Stimulated activated CD4-positive, alpha-beta T cell treated with anti-CD3 and anti-CD28 coated beads, Interleukin-1b, Interleukin-23, amount 100 ng/mL, for 1 hour (primary cell): ENCODE results near the gene ODAD2.
"Not testable (repeated sequence)": the region's sequence is repeated elsewhere in the genome, so short reads cannot be mapped to it uniquely, and the experiment has no call there.

Source experiments
- DNase-seq, 2 donors: peaks; one replicate each; pipeline ENCODE4 v3.0.0-alpha.2; 2020; ENCODE audit warnings: low read depth in 2 of 2

Gene ODAD2, protein sequence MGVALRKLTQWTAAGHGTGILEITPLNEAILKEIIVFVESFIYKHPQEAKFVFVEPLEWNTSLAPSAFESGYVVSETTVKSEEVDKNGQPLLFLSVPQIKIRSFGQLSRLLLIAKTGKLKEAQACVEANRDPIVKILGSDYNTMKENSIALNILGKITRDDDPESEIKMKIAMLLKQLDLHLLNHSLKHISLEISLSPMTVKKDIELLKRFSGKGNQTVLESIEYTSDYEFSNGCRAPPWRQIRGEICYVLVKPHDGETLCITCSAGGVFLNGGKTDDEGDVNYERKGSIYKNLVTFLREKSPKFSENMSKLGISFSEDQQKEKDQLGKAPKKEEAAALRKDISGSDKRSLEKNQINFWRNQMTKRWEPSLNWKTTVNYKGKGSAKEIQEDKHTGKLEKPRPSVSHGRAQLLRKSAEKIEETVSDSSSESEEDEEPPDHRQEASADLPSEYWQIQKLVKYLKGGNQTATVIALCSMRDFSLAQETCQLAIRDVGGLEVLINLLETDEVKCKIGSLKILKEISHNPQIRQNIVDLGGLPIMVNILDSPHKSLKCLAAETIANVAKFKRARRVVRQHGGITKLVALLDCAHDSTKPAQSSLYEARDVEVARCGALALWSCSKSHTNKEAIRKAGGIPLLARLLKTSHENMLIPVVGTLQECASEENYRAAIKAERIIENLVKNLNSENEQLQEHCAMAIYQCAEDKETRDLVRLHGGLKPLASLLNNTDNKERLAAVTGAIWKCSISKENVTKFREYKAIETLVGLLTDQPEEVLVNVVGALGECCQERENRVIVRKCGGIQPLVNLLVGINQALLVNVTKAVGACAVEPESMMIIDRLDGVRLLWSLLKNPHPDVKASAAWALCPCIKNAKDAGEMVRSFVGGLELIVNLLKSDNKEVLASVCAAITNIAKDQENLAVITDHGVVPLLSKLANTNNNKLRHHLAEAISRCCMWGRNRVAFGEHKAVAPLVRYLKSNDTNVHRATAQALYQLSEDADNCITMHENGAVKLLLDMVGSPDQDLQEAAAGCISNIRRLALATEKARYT

DNA sequence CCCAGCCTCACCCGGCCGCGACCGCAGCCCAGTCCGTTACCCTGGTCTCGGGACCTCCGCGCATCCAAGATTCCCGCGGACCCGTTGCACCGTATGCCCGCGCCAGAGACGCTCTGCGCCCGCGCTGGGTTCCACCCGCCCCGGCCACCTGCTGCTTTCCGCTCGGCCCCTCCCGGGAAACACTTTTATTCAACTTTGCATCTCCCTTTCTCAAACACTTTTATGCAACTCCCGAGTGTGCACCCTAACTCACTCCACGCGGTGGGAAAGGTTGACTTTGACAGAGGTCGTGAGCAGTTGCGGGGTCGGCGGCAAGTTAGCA lies at the start of gene ODAD2:
Gene ODAD2 (minus strand): TSS at position 126 of the 322 bp plus-strand sequence. CDS start 3,937 bp downstream, outside the sequence.
- no peak for DNase-seq

DNA sequence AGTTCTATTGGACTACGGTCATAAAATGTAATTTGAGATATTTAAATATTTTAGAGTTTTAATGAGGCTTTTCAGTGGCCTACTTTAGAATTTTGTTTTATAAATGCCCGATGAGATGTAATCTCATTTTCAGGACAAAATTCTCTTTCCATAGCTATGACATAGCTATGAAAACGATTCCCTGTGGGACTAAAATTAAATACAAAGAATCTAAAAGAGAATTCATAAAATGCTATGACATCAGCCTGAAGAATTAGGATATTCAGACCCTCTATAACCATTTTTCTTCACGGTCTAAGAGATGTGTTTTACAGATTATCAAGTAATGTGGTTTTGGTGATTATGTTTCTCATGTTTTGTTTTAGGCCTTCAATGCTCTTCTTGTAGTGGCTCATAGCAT lies 48.2 kb upstream of the ODAD2 start:
- no peak for DNase-seq

DNA sequence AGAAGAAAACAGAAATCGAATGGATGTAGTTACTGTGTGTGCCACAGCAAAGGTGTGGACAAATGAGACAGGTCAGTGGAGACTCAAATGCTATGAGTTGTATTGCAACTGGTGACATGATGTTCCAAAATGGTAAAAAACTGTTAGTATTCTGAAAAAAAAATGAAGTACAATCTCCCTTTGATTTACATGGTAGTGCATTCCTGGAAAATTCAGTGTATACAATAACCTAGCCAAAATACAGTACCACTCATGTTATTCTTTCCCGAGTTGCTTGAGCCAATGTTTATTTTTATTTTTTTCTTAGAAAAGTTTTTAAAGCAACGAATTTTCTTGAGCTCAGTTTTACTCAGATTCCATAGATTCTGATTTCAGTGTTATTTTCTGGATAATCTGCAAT lies 47.7 kb upstream of the ODAD2 start:
- no peak for DNase-seq

DNA sequence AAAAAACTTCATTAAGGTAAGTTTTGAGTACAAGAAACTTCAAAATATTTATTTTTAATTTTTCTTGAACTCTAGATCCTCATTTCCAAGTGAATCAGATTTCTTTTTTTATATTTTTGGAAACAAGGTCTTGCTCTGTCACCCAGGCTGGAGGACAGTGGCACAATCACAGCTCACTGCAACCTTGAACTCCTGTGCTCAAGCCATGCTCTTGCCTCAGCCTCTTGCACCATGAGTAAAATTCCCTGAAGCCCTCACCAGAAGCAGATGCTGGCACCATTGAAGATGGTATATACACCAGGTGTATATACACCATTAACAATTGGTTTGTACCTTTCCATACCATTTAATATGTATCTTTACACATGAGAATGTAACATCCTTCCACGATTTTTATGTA lies 45.1 kb upstream of the ODAD2 start:
- DNase-seq = no peak

DNA sequence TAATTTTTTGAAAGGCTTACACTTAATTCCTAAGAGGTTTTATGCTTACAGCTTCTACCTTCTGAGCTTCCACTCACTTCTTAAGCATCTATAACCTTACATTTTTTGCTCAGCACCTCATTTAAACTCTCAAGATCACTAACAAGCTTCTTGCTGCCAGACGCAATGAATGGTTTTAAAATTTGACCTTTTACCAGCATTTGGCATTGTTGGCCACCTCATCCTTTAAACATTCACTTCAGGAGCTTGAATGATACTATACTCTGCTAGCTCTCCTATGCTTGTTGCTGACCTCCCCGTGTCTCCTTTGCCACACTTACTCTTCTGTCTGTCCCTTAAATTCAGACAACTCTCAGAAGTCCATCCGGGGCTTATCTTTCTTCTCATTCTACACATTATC lies 37.7 kb upstream of the ODAD2 start:
- DNase-seq = no peak

DNA sequence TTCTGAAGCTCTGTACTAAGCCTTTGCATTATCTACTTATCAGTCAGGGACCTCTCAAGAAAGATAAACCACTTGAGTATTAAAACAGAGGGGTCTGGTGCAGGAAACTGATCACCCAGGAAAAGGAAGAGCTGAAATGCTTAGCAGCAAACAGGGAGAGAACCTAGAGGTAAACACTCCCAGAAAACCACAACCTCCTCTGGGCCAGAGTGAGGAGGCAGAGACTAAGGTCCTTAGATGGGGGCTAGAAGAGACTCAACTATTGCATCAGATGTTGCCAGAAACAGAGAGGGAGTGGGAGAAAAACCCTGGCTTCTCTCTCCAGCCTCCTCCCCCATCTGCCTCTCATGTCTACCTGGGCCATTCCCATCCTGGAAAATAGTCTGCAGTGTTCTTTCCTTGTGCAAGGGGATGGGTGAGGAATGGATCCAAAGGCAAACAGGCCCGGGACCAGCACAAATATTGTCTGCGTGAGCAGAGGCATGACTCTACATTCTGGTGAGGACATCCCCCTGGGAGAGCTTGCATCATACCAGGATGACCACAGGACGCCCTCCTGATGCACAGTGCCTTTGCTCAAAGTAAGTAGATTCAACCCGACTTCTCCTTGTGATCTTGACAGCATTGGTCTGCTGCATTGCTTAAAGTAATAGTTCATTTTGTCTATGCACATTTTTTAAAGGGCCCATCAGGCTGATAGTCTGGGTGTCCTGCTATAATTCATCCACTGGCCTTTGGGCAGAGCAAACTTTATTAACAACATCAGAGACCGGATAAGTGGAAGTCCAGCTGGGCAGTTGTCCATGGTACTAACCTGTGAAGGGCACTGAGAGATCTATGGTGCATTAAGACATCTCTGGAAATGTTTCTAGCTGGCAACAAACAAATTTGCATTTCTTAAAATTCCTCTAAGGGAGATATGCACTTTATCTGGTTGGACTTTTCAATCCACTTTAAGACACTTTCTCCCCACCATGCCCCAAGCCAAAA lies 22.4 kb upstream of the ODAD2 start:
- DNase-seq = no peak

DNA sequence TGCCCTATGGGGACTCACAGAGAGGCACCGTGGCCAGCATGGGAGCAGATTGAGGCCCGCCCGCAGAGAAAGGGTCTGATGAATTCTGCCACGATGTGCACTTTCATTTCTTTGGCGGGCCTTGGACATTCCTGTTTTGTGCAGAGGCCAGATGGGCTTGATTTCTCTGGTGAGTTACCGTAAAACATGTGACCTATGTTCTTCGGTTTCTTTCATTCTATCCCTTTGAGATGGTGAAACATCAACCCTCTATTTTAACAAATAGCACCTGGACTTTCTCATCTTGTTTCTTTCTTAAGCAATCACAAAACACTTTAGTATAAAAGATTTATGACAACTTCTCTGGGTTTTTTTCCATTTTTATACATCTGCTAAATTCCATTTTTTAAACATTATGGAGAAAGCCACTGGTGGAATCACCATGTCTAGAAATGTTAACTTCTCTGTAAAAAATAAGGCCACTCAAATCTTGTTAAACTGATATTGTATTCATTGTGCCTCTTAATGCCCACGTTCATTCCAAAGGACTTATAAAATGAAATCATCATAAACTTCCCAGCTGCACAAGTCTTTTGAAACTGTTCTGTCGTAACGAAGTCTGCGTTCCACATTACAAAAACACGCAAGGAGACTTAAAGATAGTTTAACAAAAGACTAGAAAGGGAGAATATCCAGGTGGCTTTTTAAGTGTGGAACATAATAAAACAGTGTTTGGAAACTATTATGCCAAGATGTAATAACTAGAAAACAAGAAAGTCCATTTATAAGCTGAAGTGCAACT lies 21.4 kb upstream of the ODAD2 start:
- no peak for DNase-seq

DNA sequence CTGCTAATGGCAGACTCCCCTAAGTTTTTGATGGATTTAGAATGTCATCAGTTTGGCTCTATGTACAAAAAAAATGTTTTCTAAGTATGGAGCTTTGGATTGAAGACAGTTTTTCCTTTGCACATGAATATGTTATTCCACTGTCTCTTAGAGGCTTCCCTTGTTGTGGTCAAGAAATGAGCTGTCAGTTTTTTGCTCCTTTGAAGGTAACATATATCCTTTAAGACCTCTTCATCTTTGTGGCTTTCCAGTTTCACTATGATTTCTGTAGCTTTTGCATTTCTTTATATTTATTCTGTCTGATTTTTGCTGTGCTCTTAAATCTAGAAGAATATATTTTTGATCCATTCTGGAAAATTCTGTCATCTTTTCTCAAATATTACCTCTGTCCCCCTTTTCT lies 15.8 kb upstream of the ODAD2 start:
- no peak for DNase-seq

DNA sequence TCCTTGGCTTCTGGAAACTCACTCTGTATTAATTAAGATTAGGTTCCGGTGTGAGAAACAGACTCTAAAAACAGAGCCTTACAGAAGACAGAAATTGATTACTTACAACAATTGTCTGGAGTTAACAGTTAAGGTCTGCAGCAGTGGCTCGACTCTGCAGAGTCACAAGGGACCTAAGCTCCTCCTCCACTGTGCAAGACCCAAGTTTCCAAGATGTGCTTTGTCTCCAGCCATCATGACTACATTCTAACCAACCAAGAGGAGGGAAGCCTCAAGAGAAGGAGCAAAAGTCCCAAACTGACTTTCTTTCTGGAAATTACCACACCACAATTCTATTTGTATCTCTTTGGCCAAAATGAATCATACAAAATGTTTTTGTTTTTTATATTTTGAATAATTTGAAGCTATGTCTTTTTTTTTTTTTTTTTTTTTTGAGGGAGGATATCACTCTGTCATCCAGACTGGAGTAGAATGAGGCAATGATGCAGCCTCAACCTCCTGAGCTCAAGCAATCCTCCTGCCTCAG lies 14.2 kb upstream of the ODAD2 start:
- no peak for DNase-seq

DNA sequence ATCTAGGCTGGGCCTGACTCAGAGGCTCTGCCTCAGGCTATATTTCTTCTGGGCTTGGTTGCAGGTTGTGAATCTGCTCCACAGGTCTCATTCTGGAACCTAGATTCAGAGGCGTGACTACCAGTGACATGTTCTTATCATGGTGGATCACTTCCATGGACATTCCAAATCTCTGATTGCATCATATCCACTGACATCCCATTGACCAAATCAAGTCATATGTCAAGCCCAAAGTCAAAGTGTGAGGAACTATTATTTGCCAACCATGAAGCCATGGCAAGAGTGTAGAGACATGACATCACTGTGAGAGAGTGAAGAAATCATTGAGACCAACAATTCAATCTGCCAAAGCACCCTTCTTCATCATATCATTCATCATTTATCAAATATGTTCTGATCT lies 11.9 kb upstream of the ODAD2 start:
- DNase-seq = no peak

DNA sequence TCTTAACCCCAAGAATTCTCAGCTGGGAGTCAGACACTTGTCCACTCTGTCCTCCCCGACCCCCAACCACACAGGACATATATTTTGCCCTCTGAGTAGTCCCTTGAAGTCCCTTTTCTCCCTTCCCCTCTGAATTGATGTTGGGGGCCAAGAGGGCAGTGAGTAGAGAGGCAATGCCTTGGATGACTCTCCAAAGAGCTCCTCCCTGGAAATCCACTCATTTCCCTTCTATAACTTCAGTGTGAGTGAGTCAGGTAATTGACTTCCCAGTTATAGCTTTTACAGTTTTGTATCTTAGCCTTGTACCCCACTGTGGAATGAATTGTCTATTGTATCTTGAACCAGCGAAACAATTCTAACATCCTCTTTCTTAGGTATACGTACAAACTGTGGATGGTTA lies 9.2 kb upstream of the ODAD2 start:
- DNase-seq = no peak

DNA sequence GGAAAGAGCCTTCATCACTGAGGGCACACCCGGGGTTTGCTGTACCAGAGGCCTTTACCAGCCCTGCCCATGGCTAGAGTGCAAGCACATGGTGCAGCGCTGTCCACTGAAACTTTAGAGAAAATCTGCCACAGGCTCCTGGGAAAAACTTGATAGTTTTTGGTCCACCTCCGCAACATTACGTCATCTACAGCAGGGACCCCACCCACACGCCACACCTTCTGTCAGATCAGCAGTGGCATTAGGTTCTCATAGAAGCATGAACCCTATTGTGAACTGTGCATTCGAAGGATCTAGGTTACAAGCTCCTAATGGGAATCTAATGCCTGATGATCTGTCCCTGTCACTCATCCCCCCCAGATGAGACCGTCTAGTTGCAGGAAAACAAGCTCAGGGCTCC lies 2.5 kb upstream of the ODAD2 start:
- no peak for DNase-seq

DNA sequence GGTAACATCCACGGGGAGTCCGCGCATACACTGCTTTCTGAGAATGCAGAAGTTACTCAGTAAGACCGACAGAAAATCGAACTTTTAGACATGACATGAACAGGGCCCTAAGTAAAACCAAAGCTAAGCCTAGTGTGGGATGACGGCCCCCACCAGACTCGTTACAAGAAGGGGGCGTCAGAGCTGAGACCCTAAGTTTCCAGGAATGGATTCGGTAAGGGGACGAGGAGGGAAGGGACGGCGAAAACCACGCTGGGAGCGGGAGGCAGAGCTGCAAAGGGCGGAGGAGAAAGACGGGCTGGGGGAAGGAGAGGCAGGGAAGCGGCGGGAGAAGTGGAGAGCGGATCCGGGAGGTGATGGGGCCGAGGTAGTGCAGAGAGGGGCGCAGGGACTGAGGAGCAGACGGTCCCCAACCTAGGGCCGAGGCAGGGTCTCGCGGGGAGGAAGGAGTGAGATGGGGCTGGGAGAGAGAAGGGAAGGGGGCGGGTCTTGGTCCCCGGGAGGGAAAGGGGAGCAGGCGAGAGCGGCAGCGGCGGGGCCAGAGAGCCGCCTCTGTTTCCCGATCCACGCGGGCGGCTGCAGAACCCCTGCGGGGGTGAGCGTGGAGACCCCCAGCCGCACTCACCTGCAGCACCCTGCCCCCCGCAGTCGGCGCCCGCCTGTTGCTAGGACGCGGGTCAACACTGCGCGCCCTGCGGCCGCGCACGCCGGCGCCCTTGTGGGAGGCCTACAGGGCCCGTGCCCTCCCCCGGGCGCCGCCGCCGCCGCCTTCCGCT lies 513 bp downstream of the ODAD2 start:
- DNase-seq = no peak

DNA sequence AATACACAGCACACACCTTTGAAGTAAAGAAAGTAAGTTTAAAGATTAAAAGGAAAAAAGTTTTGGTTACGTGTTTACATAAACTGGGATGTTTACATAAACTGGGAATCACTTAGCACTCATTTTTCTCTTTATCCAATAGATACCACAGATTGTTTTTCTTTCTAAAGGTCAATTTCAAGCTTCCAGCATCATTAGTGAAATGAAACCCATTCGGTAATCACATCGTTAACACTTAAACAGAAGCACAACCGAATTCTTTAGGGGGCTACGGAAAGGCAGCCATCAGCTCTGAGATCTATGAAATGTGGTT lies 1.1 kb downstream of the ODAD2 start:
- no peak for DNase-seq

DNA sequence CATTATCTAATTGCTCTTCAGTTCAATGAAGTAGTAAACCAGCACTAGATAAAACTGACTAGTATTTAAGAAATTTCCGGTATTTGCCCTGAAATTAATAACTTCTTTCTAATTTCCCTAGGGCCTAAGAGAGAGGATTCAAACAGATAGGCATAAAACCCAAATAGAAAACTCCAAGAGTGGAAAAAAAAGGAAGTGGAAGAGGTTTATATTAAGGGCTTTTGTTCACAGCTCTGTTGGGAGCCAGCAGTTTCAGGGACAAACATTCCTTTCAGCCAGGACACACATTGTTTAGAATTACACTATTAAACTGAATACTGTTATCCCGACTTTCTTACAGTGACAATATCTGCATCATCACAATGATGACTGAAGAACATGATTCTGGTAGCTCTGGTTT lies 3.6 kb downstream of the ODAD2 start:
- DNase-seq = no peak

DNA sequence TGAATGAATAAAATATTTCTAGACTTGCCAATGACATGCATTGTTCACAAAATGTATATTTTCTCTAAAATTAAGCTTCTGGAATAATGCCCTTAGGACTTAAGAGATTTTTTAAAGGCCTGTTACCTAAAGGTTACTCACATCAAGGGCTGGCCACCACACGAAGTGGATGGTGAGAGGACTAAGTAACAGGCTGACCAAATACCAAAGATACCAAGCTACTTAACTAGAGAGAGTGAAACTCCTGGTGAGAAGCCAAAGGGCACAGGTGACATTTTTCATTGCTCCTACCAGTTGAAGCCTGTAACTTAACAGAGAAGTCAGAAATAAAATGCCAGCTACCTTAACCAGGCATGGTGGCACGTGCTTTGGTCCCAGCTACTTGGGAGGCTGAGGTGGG lies 9.5 kb downstream of the ODAD2 start:
- not testable (repeated sequence) for DNase-seq

DNA sequence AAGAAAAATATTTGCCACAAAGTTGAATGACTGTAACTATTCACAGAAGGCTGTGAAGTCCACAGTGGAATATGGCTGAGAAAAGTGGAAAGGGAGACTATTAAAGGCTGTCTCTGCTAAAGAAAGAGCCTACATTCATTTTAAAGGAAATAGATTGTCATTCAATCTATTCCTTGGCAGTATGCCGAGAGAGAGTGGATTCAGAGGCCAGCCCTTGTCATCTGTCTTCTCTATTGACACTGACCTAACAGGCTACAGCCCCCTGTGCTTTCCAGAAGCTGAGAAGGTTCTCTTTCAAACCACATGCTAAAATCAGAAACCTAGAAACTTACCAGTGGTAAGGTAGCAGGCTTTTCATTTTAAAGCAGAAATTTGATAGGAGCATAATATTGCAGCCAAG lies 12.1 kb downstream of the ODAD2 start:
- DNase-seq = no peak

DNA sequence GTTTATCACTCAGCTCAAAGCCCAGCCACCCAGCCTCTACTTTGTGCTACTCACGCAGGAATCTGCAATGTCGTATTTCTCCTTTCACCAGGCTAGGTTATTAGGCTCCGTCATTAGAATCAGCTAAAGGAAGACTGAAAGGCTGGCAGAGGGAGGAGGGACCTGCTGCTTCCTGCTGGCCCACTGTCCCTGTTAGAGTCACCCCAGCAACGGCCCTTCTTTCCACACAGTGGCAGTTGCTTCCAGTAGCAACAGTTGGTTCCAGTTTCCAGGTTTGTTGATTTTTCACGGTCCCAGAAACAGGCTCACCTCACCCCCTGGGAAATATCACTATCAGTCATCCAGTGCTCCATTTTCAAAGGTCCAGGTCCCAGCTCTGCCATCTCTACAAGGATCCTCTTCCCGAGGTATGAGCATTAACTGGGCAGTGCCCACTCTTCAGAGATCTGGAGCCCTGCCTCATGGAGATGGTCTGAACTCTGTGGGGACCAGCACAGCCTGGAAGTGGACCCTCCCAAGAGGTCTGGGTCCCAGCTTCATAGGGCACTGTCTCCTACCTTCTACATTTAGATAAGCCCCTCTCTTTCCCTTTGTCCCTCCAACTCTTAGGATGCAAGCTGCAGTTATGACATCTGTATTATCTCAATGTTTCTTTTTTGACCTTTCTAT lies 15.9 kb downstream of the ODAD2 start:
- DNase-seq = no peak

DNA sequence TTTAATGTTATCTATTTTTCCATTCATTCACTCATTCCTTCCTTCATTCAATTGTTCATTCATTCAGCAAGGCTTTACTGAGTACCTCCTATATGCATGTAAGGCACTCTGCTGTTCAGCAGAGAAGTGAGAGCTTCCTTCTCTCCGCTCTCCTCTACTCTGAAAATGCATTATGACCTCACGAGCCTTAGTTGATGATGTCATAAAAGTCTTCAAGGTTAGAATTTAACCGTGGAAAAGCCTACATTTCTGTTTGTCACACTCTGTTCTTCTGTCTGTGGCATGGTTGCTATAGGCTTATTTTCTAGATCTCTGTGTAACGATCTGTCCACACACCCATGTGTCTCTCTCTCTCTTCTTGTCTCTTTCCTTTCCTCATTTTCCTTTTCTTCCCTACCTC lies 17.1 kb downstream of the ODAD2 start:
- DNase-seq = no peak
